Keratinocyte (primary cell): ENCODE results near the gene STK32B. TPM values are rescaled to one million over a fixed set of nuclear protein-coding genes. Genes with fewer than 3 reads are reported as not detected.

ENCODE experiments used
- DNase-seq: peaks from one replicate; pipeline ENCODE4 v3.0.0-alpha.2; 2011; ENCODE audit warnings: low read depth, missing footprints, low spot score
- FAIRE-seq: peaks from 2 replicates; lab custom pipeline; 2011; peaks lifted over from hg19 to GRCh38; lab: Jason Lieb, UNC
- H2AFZ ChIP-seq: 2 replicates; pipeline ENCODE4 v1.6.0; 2012; ENCODE audit warnings: low read length, control low read depth, inconsistent platforms; ENCODE audit not compliant: control insufficient read depth
- H3K27ac ChIP-seq: 2 replicates; pipeline ENCODE4 v1.5.1; 2011; ENCODE audit warnings: low read length; ENCODE audit not compliant: control insufficient read depth, insufficient read depth
- H3K27me3 ChIP-seq: 3 replicates; pipeline ENCODE4 v1.6.0; 2011; ENCODE audit warnings: low read length; ENCODE audit not compliant: control insufficient read depth, insufficient read depth; ENCODE audit errors: extremely low read depth
- H3K36me3 ChIP-seq, 2 experiments: 2 replicates in 1 of 2; 3 replicates in 1 of 2; pipeline ENCODE4 v1.5.1; 2011; ENCODE audit warnings: low read length in 2 of 2, mild to moderate bottlenecking in 1 of 2; ENCODE audit not compliant: control insufficient read depth in 2 of 2, insufficient read depth in 2 of 2; ENCODE audit errors: extremely low read depth in 1 of 2
- H3K4me1 ChIP-seq: 3 replicates; pipeline ENCODE4 v1.5.1; 2011; ENCODE audit warnings: low read length; ENCODE audit not compliant: control insufficient read depth, insufficient read depth; ENCODE audit errors: extremely low read depth
- H3K4me2 ChIP-seq: 3 replicates; pipeline ENCODE4 v1.6.0; 2011; ENCODE audit warnings: low read depth, low read length; ENCODE audit not compliant: control insufficient read depth, insufficient read depth; ENCODE audit errors: extremely low read depth
- H3K4me3 ChIP-seq, 3 experiments: fragments of 200-600 bp in 1 of 3; sonication (generic) in 1 of 3; 2 replicates in 2 of 3; 3 replicates in 1 of 3; pipeline ENCODE4 v1.5.1; 2011 to 2016; ENCODE audit warnings: low read length in 3 of 3, mild to moderate bottlenecking in 3 of 3, control low read depth in 2 of 3, inconsistent platforms in 1 of 3, low read depth in 1 of 3, mixed read lengths in 1 of 3, mixed run types in 1 of 3, moderate library complexity in 1 of 3; ENCODE audit not compliant: control insufficient read depth in 2 of 3, insufficient read depth in 2 of 3; ENCODE audit errors: extremely low read depth in 1 of 3
- H3K79me2 ChIP-seq: 2 replicates; pipeline ENCODE4 v1.6.0; 2012; ENCODE audit warnings: low read length; ENCODE audit not compliant: control insufficient read depth, insufficient read depth
- H3K9ac ChIP-seq: 3 replicates; pipeline ENCODE4 v1.6.0; 2011; ENCODE audit warnings: low read length; ENCODE audit not compliant: control insufficient read depth, insufficient read depth; ENCODE audit errors: extremely low read depth
- H3K9me1 ChIP-seq: 3 replicates; pipeline ENCODE4 v1.6.0; 2011; ENCODE audit warnings: low read length; ENCODE audit not compliant: control insufficient read depth, insufficient read depth; ENCODE audit errors: extremely low read depth
- H3K9me3 ChIP-seq: 2 replicates; pipeline ENCODE4 v1.5.1; 2012; ENCODE audit warnings: low read depth, low read length; ENCODE audit not compliant: control insufficient read depth
- H4K20me1 ChIP-seq: 3 replicates; pipeline ENCODE4 v1.6.0; 2011; ENCODE audit warnings: low read length; ENCODE audit not compliant: control insufficient read depth, insufficient read depth; ENCODE audit errors: extremely low read depth
- EZH2 ChIP-seq: IDR thresholded peaks from one replicate; pipeline ENCODE4 v1.6.1; 2012; ENCODE audit warnings: inconsistent platforms, mild to moderate bottlenecking, low read length, moderate library complexity
- dilution Hi-C: fragments of 300-500 bp; cut with MboI; formaldehyde crosslinking; loops from one replicate; pipeline ENCODE4 v1.7.0; 2020; ENCODE audit warnings: low sequenced_read_pairs; ENCODE audit not compliant: extremely low pct_ligation_motif_present
- polyA plus RNA-seq, 5 experiments: library from polyadenylated mRNA; depleted of rRNA in 3 of 5; stranded (reverse) in 3 of 5; stranded (forward) in 1 of 5; unstranded in 1 of 5; fragments of >200 nt; gene quantifications; 1 replicate in 1 of 5; 2 replicates in 3 of 5; 3 replicates in 1 of 5; pipeline versions ENCODE4 v1.2.1 to v1.2.3, GENCODE V29; 2011 to 2012; ENCODE audit warnings: missing spikeins in 2 of 5, low read depth in 1 of 5, low replicate concordance in 1 of 5
- TF ChIP-seq, protein P1 (sequence below), 3 experiments: IDR thresholded peaks in 1 of 3; conservative IDR thresholded peaks in 1 of 3; optimal IDR thresholded peaks in 1 of 3; 2 replicates in 2 of 3; 3 replicates in 1 of 3; pipeline versions ENCODE3 to v1.5.1; 2011; ENCODE audit warnings: low read length in 3 of 3, mild to moderate bottlenecking in 3 of 3, moderate library complexity in 2 of 3, control low read depth in 1 of 3, inconsistent platforms in 1 of 3; ENCODE audit not compliant: insufficient read depth in 2 of 3; ENCODE audit errors: extremely low read depth in 1 of 3

The STK32B gene
- polyA plus RNA-seq, 1 donor (not counting 4 experiments of a cell fraction or from before 2014, with no cell fraction given), result 3.4 TPM

DNA sequence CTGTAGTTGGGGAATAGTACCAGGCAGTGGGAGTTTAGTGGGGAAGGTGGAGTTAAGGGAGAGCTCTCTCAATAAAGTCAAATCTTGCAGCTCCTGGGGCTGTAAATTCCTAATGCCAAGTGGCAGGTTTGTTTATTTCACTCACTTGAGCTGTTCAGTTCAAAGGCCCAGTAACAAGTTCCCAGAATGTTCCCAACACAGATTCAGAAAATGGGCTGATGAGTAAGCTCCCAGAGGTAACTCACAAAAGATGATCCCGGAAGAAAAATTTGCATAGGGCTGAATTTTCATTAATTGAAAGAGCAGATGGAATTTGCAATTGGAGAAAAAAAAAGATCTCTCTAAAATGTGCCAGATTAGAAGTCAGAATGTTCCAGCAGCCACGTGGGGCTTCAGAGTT is 370.9 kb downstream of the STK32B start:
- Histone ChIP-seq H3K9me1 (no peaks in the 10 kb centered on the region), H4K20me1 (no peaks in the 10 kb centered on the region), H3K4me2 (no peak overlapping the region), H2AFZ (no peak overlapping the region), H3K4me3 (no peak overlapping the region), H3K27ac (no peak overlapping the region), H3K4me1 (no peaks in the 10 kb centered on the region), H3K9ac (no peak overlapping the region), H3K9me3 (no peaks in the 10 kb centered on the region), H3K27me3 (no peaks in the 10 kb centered on the region), H3K36me3 (no peaks in the 10 kb centered on the region), H3K79me2 (no peaks in the 10 kb centered on the region)
- dilution Hi-C loops, result no loop called here
- DNase-seq (no peak), FAIRE-seq (no peak)
- no peak for TF ChIP-seq EZH2
- TF ChIP-seq, protein P1, sequence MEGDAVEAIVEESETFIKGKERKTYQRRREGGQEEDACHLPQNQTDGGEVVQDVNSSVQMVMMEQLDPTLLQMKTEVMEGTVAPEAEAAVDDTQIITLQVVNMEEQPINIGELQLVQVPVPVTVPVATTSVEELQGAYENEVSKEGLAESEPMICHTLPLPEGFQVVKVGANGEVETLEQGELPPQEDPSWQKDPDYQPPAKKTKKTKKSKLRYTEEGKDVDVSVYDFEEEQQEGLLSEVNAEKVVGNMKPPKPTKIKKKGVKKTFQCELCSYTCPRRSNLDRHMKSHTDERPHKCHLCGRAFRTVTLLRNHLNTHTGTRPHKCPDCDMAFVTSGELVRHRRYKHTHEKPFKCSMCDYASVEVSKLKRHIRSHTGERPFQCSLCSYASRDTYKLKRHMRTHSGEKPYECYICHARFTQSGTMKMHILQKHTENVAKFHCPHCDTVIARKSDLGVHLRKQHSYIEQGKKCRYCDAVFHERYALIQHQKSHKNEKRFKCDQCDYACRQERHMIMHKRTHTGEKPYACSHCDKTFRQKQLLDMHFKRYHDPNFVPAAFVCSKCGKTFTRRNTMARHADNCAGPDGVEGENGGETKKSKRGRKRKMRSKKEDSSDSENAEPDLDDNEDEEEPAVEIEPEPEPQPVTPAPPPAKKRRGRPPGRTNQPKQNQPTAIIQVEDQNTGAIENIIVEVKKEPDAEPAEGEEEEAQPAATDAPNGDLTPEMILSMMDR (optimal IDR thresholded peaks at IDR 0.05 in 1 of 3, IDR thresholded peaks at IDR 0.05 in 1 of 3, conservative IDR thresholded peaks at IDR 0.05 in 1 of 3; ENCODE audit: extremely low read depth in 1 of 3, insufficient read depth in 2 of 3, low read length in 3 of 3), result no peak

DNA sequence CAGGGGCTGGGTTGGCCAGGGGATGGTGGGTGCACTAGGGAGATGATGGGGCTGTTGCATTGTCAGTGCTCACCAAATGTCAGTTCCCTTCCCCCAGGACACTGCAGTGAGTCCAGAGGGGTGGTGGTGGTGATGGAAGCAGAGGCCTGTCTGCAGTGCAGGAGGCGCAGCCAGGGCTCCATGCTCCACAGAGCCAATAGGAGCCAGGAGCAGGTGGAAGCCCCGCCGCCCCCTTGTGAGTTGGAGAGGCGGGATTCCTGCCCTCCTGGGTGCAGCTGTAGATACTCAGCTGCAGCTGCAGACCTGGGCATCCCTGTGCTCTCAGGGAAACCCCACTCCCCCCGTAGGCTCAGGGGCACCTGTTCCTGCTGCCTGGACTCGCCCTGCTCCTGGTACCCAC is 372.4 kb downstream of the STK32B start:
- DNase-seq (no peak), FAIRE-seq (no peak)
- Histone ChIP-seq H3K4me2 (no peak overlapping the region), H3K9me1 (no peaks in the 10 kb centered on the region), H3K27ac (no peak overlapping the region), H3K4me3 (no peak overlapping the region), H3K79me2 (no peaks in the 10 kb centered on the region), H3K9me3 (no peaks in the 10 kb centered on the region), H3K27me3 (no peaks in the 10 kb centered on the region), H2AFZ (no peak overlapping the region), H3K4me1 (no peaks in the 10 kb centered on the region), H3K9ac (no peak overlapping the region), H3K36me3 (no peaks in the 10 kb centered on the region), H4K20me1 (no peaks in the 10 kb centered on the region)
- TF ChIP-seq EZH2, result no peak
- TF ChIP-seq, protein P1 (optimal IDR thresholded peaks at IDR 0.05 in 1 of 3, IDR thresholded peaks at IDR 0.05 in 1 of 3, conservative IDR thresholded peaks at IDR 0.05 in 1 of 3; ENCODE audit: extremely low read depth in 1 of 3, insufficient read depth in 2 of 3, low read length in 3 of 3), result no peak
- dilution Hi-C loops, result no loop called here
